H9 (cell line): ENCODE data around the gene WNT3. TPM values are rescaled to one million over a fixed set of nuclear protein-coding genes. Genes with fewer than 3 reads are reported as not detected.

Experiments used
- DNase-seq: peaks from one replicate; pipeline ENCODE4 v3.0.0-alpha.2; 2017
- H2AFZ ChIP-seq: one replicate; pipeline ENCODE4 v1.6.1; 2013; ENCODE audit warnings: mild to moderate bottlenecking, low read length, control low read depth, moderate library complexity
- H2AK5ac ChIP-seq: 2 replicates; pipeline ENCODE4 v1.6.1; 2013; ENCODE audit warnings: low read length, control low read depth, mixed read lengths; ENCODE audit not compliant: insufficient read length
- H2BK120ac ChIP-seq: one replicate; pipeline ENCODE4 v1.6.1; 2013; ENCODE audit warnings: low read depth, mild to moderate bottlenecking, low read length, control low read depth, inconsistent platforms; ENCODE audit not compliant: poor library complexity, severe bottlenecking
- H2BK12ac ChIP-seq: 2 replicates; pipeline ENCODE4 v1.6.1; 2013; ENCODE audit warnings: low read length, control low read depth, mixed read lengths, low read depth; ENCODE audit not compliant: insufficient read length
- H2BK15ac ChIP-seq: 2 replicates; pipeline ENCODE4 v1.6.1; 2013; ENCODE audit warnings: low read depth, low read length, control low read depth
- H2BK20ac ChIP-seq: one replicate; pipeline ENCODE4 v1.6.1; 2013; ENCODE audit warnings: low read depth, mild to moderate bottlenecking, low read length, control low read depth, inconsistent platforms; ENCODE audit not compliant: poor library complexity, severe bottlenecking
- H2BK5ac ChIP-seq: 2 replicates; pipeline ENCODE4 v1.6.1; 2013; ENCODE audit warnings: low read length, control low read depth, mixed read lengths; ENCODE audit not compliant: insufficient read length
- H3K14ac ChIP-seq: 2 replicates; pipeline ENCODE4 v1.6.1; 2013; ENCODE audit warnings: low read length, control low read depth; ENCODE audit not compliant: insufficient read depth
- H3K18ac ChIP-seq: 2 replicates; pipeline ENCODE4 v1.6.1; 2013; ENCODE audit warnings: low read depth, mild to moderate bottlenecking, mixed read lengths, low read length, control low read depth; ENCODE audit not compliant: insufficient read length
- H3K23ac ChIP-seq: 2 replicates; pipeline ENCODE4 v1.6.1; 2013; ENCODE audit warnings: low read length, control low read depth, mixed read lengths, low read depth; ENCODE audit not compliant: insufficient read length
- H3K23me2 ChIP-seq: 2 replicates; pipeline ENCODE4 v1.6.1; 2013; ENCODE audit warnings: low read depth, mild to moderate bottlenecking, mixed read lengths, low read length, control low read depth; ENCODE audit not compliant: insufficient read length, poor library complexity, severe bottlenecking
- H3K27ac ChIP-seq: 2 replicates; pipeline ENCODE4 v1.5.1; 2013; ENCODE audit warnings: low read length, control low read depth, mixed read lengths, low read depth; ENCODE audit not compliant: insufficient read length
- H3K27me3 ChIP-seq: 2 replicates; pipeline ENCODE4 v1.6.1; 2013; ENCODE audit warnings: low read length, control low read depth, inconsistent platforms; ENCODE audit not compliant: insufficient read depth
- H3K4ac ChIP-seq: 2 replicates; pipeline ENCODE4 v1.6.1; 2013; ENCODE audit warnings: low read depth, mild to moderate bottlenecking, control low read depth, inconsistent platforms, low read length, moderate library complexity
- H3K4me1 ChIP-seq: 2 replicates; pipeline ENCODE4 v1.6.1; 2013; ENCODE audit warnings: low read length, control low read depth, inconsistent platforms; ENCODE audit not compliant: insufficient read depth
- H3K4me2 ChIP-seq: 2 replicates; pipeline ENCODE4 v1.6.1; 2013; ENCODE audit warnings: low read length, control low read depth, mixed read lengths; ENCODE audit not compliant: insufficient read length, insufficient read depth
- H3K56ac ChIP-seq: 2 replicates; pipeline ENCODE4 v1.6.1; 2013; ENCODE audit warnings: low read depth, mild to moderate bottlenecking, mixed read lengths, low read length, control low read depth; ENCODE audit not compliant: insufficient read length
- H3K79me1 ChIP-seq: 2 replicates; pipeline ENCODE4 v1.6.1; 2013; ENCODE audit warnings: low read depth, mild to moderate bottlenecking, moderate library complexity, low read length, control low read depth, inconsistent platforms; ENCODE audit not compliant: insufficient read depth, poor library complexity, severe bottlenecking
- H3K79me2 ChIP-seq: 2 replicates; pipeline ENCODE4 v1.6.1; 2013; ENCODE audit warnings: low read length, control low read depth, inconsistent platforms; ENCODE audit not compliant: insufficient read depth
- H3K9ac ChIP-seq: 2 replicates; pipeline ENCODE4 v1.6.1; 2013; ENCODE audit warnings: low read length, control low read depth, mixed read lengths; ENCODE audit not compliant: insufficient read length; ENCODE audit errors: extremely low read depth
- H3K9me3 ChIP-seq: one replicate; pipeline ENCODE4 v1.6.1; 2013; ENCODE audit warnings: low read depth, low read length, inconsistent platforms; ENCODE audit not compliant: control insufficient read depth
- H3T11ph ChIP-seq: one replicate; pipeline ENCODE4 v1.6.1; 2013; ENCODE audit warnings: mild to moderate bottlenecking, low read length, control low read depth, inconsistent platforms
- H4K20me1 ChIP-seq: one replicate; pipeline ENCODE4 v1.6.1; 2013; ENCODE audit not compliant: control insufficient read depth, insufficient read length, insufficient read depth
- H4K5ac ChIP-seq: 2 replicates; pipeline ENCODE4 v1.6.1; 2013; ENCODE audit warnings: low read depth, mild to moderate bottlenecking, mixed read lengths, low read length, control low read depth; ENCODE audit not compliant: insufficient read length
- H4K8ac ChIP-seq: replicated peaks from 2 replicates; pipeline ENCODE4 v1.6.1; 2013; ENCODE audit warnings: low read length, control low read depth, mixed read lengths, low read depth; ENCODE audit not compliant: insufficient read length
- H4K91ac ChIP-seq: 2 replicates; pipeline ENCODE4 v1.6.1; 2013; ENCODE audit warnings: low read depth, mild to moderate bottlenecking, moderate library complexity, mixed read lengths, low read length, control low read depth; ENCODE audit not compliant: insufficient read length
- H3K27ac Mint-ChIP-seq, 3 experiments: 2 replicates in 2 of 3; 3 replicates in 1 of 3; pipeline ENCODE4 v1.8.0; 2020 to 2021; ENCODE audit warnings: mixed read lengths in 3 of 3, mild to moderate bottlenecking in 1 of 3, moderate library complexity in 1 of 3
- H3K27me3 Mint-ChIP-seq: 2 replicates; pipeline ENCODE4 v1.8.0; 2021; ENCODE audit warnings: low read depth, mild to moderate bottlenecking, moderate library complexity, mixed read lengths
- H3K36me3 Mint-ChIP-seq, 3 experiments: 2 replicates in 2 of 3; 3 replicates in 1 of 3; pipeline ENCODE4 v1.8.0; 2020 to 2021; ENCODE audit warnings: low read depth in 3 of 3, mixed read lengths in 3 of 3; ENCODE audit not compliant: insufficient read depth in 1 of 3
- H3K4me1 Mint-ChIP-seq, 2 experiments: 2 replicates each; pipeline ENCODE4 v1.8.0; 2020; ENCODE audit warnings: mixed read lengths in 2 of 2
- H3K4me3 Mint-ChIP-seq, 2 experiments: 2 replicates in 1 of 2; 3 replicates in 1 of 2; pipeline ENCODE4 v1.8.0; 2020 to 2021; ENCODE audit warnings: mild to moderate bottlenecking in 2 of 2, mixed read lengths in 2 of 2, moderate library complexity in 1 of 2
- H3K9me3 Mint-ChIP-seq, 2 experiments: 2 replicates in 1 of 2; 3 replicates in 1 of 2; pipeline ENCODE4 v1.8.0; 2020; ENCODE audit warnings: mild to moderate bottlenecking in 2 of 2, mixed read lengths in 2 of 2, moderate library complexity in 1 of 2
- WGBS: extraction: QIAGEN DNeasy Blood & Tissue Kit; methylation state at CpG from one replicate; pipeline ENCODE4 v1.1.7; 2013; ENCODE audit warnings: missing lambda C conversion rate, low lambda C conversion rate, mixed read lengths; ENCODE audit not compliant: insufficient read length; ENCODE audit errors: extremely low coverage; 5-methylcytosine and 5-hydroxymethylcytosine counted together
- total RNA-seq: library from RNA; stranded (reverse); gene quantifications from 2 replicates; pipeline ENCODE4 v1.2.1, GENCODE V29; 2021
- TF ChIP-seq, protein P1 (sequence below): fragments of 200-600 bp; sonication (generic); conservative IDR thresholded peaks from 3 replicates; pipeline ENCODE4 v1.8.0; 2021; ENCODE audit warnings: antibody characterized with exemption, mild to moderate bottlenecking

WNT3 gene
- total RNA-seq, 1 experiment from 2014 or later: 22.4 TPM

DNA sequence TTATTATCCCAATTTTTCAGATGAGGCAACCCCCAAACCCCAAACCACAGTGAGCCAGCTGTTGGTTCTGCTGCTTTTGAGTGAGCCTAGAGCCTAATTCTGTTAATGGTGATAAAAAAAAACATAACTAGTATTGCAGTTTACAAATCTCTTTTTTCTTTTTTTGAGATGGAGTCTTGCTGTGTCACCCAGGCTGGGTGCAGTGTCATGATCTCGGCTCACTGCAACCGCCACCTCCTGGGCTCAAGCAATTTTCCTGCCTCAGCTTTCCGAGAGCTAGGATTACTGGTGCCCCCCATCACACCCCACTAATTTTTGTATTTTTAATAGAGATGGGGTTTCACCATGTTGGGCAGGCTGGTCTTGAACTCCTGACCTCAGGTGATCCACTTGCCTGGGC lies 36.0 kb upstream of the WNT3 start:
- H3K36me3 Mint-ChIP-seq: no peaks in the 10 kb centered on the region
- TF ChIP-seq, protein P1, sequence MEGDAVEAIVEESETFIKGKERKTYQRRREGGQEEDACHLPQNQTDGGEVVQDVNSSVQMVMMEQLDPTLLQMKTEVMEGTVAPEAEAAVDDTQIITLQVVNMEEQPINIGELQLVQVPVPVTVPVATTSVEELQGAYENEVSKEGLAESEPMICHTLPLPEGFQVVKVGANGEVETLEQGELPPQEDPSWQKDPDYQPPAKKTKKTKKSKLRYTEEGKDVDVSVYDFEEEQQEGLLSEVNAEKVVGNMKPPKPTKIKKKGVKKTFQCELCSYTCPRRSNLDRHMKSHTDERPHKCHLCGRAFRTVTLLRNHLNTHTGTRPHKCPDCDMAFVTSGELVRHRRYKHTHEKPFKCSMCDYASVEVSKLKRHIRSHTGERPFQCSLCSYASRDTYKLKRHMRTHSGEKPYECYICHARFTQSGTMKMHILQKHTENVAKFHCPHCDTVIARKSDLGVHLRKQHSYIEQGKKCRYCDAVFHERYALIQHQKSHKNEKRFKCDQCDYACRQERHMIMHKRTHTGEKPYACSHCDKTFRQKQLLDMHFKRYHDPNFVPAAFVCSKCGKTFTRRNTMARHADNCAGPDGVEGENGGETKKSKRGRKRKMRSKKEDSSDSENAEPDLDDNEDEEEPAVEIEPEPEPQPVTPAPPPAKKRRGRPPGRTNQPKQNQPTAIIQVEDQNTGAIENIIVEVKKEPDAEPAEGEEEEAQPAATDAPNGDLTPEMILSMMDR: no peak
- H4K20me1 ChIP-seq: no peaks in the 10 kb centered on the region

More for the DNA sequence above, 36.0 kb upstream of the WNT3 start:
- no peak overlapping the region for H2BK120ac ChIP-seq
- H4K8ac ChIP-seq: no peak overlapping the region
- no peak for DNase-seq
- Mint-ChIP-seq H3K27me3 (peaks cover 53% of the 10 kb centered on the region), H3K27ac (no peak overlapping the region), H3K4me3 (no peak overlapping the region), H3K4me1 (peaks cover 20 to 23% of the 10 kb centered on the region in 2 experiments), H3K9me3 (no peaks in the 10 kb centered on the region; a peak in 1 of 5 replicates)
- H3K9ac ChIP-seq: no peak overlapping the region
- H2AK5ac ChIP-seq: no peak overlapping the region
- H2BK12ac ChIP-seq: no peak overlapping the region
- H3K23me2 ChIP-seq: peaks cover 11% of the 10 kb centered on the region
- no peak overlapping the region for H2AFZ ChIP-seq
- H4K91ac ChIP-seq: no peak overlapping the region
- no peak overlapping the region for H3K23ac ChIP-seq
- H4K5ac ChIP-seq: no peak overlapping the region
- H3K9me3 ChIP-seq: no peaks in the 10 kb centered on the region
- no peak overlapping the region for H2BK15ac ChIP-seq
- no peak overlapping the region for H3K18ac ChIP-seq
- H3K14ac ChIP-seq: no peak overlapping the region
- H3K79me1 ChIP-seq: no peaks in the 10 kb centered on the region
- H3K56ac ChIP-seq: no peak overlapping the region
- H3K79me2 ChIP-seq: no peaks in the 10 kb centered on the region
- no peak overlapping the region for H3K4ac ChIP-seq
- H3K4me1 ChIP-seq: no peaks in the 10 kb centered on the region; the same call in 1 of the 2 replicates
- no CpG with 5 or more reads among the region's 3 CpGs for WGBS
- H3K27ac ChIP-seq: no peak overlapping the region
- H3K27me3 ChIP-seq: peaks cover 20% of the 10 kb centered on the region; the same call in 1 of the 2 replicates
- H2BK5ac ChIP-seq: no peak overlapping the region
- no peak overlapping the region for H3K4me2 ChIP-seq
- no peak overlapping the region for H2BK20ac ChIP-seq
- H3T11ph ChIP-seq: no peak overlapping the region
